MM.1S (cell line): ENCODE results near the gene ERCC6.

Source experiments
- EZH2 ChIP-seq: fragments of 300-600 bp; sonication (generic); optimal IDR thresholded peaks from 2 replicates; pipeline ENCODE3; 2017; ENCODE audit warnings: low read depth, mild to moderate bottlenecking, antibody characterized with exemption, low read length, mixed read lengths
- EZH2phosphoT487 ChIP-seq: fragments of 300-600 bp; sonication (generic); IDR thresholded peaks from 2 replicates; pipeline ENCODE4 v1.6.1; 2018; ENCODE audit warnings: antibody characterized with exemption, low read length
- TF ChIP-seq, protein P1 (sequence below): fragments of 300-600 bp; sonication (generic); IDR thresholded peaks from 2 replicates; pipeline ENCODE4 v1.5.1; 2016; ENCODE audit warnings: antibody characterized with exemption, low read length, mixed read lengths

DNA sequence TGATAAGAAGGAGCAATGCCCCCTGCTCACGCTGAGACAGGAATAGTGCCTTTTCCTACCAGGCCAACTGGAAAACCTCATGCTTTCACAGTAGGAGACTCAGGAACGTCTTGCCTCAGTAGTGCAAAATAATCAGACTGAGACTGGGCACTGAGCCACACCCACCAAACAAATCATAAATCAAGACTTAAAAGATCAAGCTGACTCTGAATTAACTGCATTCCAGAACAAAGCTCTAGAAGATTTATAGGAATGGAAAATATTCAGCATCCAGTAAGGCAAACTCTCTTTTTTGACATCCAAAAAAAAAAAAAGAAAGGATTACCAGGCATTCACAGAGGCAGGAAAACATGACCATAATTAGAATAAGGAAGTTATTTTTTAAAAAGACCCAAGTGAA, 40.7 kb upstream of the ERCC6 start:
- TF ChIP-seq, protein P1, sequence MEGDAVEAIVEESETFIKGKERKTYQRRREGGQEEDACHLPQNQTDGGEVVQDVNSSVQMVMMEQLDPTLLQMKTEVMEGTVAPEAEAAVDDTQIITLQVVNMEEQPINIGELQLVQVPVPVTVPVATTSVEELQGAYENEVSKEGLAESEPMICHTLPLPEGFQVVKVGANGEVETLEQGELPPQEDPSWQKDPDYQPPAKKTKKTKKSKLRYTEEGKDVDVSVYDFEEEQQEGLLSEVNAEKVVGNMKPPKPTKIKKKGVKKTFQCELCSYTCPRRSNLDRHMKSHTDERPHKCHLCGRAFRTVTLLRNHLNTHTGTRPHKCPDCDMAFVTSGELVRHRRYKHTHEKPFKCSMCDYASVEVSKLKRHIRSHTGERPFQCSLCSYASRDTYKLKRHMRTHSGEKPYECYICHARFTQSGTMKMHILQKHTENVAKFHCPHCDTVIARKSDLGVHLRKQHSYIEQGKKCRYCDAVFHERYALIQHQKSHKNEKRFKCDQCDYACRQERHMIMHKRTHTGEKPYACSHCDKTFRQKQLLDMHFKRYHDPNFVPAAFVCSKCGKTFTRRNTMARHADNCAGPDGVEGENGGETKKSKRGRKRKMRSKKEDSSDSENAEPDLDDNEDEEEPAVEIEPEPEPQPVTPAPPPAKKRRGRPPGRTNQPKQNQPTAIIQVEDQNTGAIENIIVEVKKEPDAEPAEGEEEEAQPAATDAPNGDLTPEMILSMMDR, result no peak
- no peak for TF ChIP-seq EZH2
- TF ChIP-seq EZH2phosphoT487, result no peak
